A673 (cell line): ENCODE results near the gene CLPSL1. TPM values are rescaled to one million over a fixed set of nuclear protein-coding genes. Genes with fewer than 3 reads are reported as not detected.

Source experiments
- BruUV-seq: library from RNA; stranded (reverse); fragments of 400-500 nt; replicated peaks from 2 replicates; lab custom pipeline; 2021; lab: Mats Ljungman, UMichigan
- CTCF ChIA-PET: fragments of 300-600 bp; sonication (Branson Sonifier 250); formaldehyde crosslinking; loops from one replicate; lab custom pipeline; 2022; ENCODE audit warnings: antibody characterized with exemption; lab: Charles Lee
- POLR2A ChIA-PET: fragments of 300-600 bp; sonication (Branson Sonifier 250); formaldehyde crosslinking; loops from one replicate; lab custom pipeline; 2022; ENCODE audit warnings: antibody characterized with exemption; ENCODE audit not compliant: low non-redundant PET; lab: Charles Lee
- DNase-seq: peaks from one replicate; pipeline ENCODE4 v3.0.0-alpha.2; 2015; ENCODE audit warnings: low spot score
- H3K27ac ChIP-seq: fragments of 200-600 bp; sonication (generic); 2 replicates; pipeline ENCODE4 v1.5.1; 2016; ENCODE audit warnings: mixed run types, low read depth, mild to moderate bottlenecking, mixed read lengths, antibody characterized with exemption, low read length; ENCODE audit not compliant: poor library complexity, severe bottlenecking
- H3K27me3 ChIP-seq: fragments of 200-600 bp; sonication (generic); replicated peaks from 2 replicates; pipeline ENCODE4 v1.6.1; 2017; ENCODE audit warnings: mixed run types, low read depth, mild to moderate bottlenecking, mixed read lengths, antibody characterized with exemption, low read length; ENCODE audit not compliant: insufficient read depth, poor library complexity
- H3K36me3 ChIP-seq: fragments of 200-600 bp; sonication (generic); 2 replicates; pipeline ENCODE4 v1.6.1; 2016; ENCODE audit warnings: mixed run types, mild to moderate bottlenecking, mixed read lengths, antibody characterized with exemption, low read length; ENCODE audit not compliant: insufficient read depth, poor library complexity, severe bottlenecking
- H3K4me1 ChIP-seq: fragments of 200-600 bp; sonication (generic); 2 replicates; pipeline ENCODE4 v1.6.1; 2017; ENCODE audit warnings: mixed run types, mild to moderate bottlenecking, mixed read lengths, antibody characterized with exemption, low read length; ENCODE audit not compliant: insufficient read depth, poor library complexity, severe bottlenecking
- H3K4me3 ChIP-seq: fragments of 200-600 bp; sonication (generic); 2 replicates; pipeline ENCODE4 v1.5.1; 2016; ENCODE audit warnings: low read depth, mixed run types, mild to moderate bottlenecking, mixed read lengths, low read length; ENCODE audit not compliant: poor library complexity, severe bottlenecking
- H3K9me3 ChIP-seq: fragments of 200-600 bp; sonication (generic); 2 replicates; pipeline ENCODE4 v1.6.1; 2016; ENCODE audit warnings: mixed run types, low read depth, mild to moderate bottlenecking, mixed read lengths, antibody characterized with exemption, low read length; ENCODE audit not compliant: poor library complexity, severe bottlenecking
- EZH2 ChIP-seq: fragments of 200-600 bp; sonication (generic); IDR thresholded peaks from 2 replicates; pipeline ENCODE4 v1.6.1; 2017; ENCODE audit warnings: borderline replicate concordance, low read depth, mild to moderate bottlenecking, mixed read lengths, antibody characterized with exemption, low read length; ENCODE audit not compliant: poor library complexity, severe bottlenecking
- intact Hi-C: fragments of 100-400 bp; cut with micrococcal nuclease; formaldehyde crosslinking; loops from one replicate; pipeline ENCODE4 v1.10.0; 2022; ENCODE audit not compliant: unreplicated experiment
- total RNA-seq: library from RNA; stranded (reverse); gene quantifications from 2 replicates; pipeline ENCODE4 v1.2.3, GENCODE V29; 2021
- TF ChIP-seq, protein P1 (sequence below): fragments of 300-800, 200-600 bp; sonication (generic); conservative IDR thresholded peaks from 2 replicates; pipeline ENCODE4 v1.5.1; 2017; ENCODE audit warnings: low read depth, mild to moderate bottlenecking, antibody characterized with exemption, low read length, moderate library complexity, mixed read lengths

Gene CLPSL1
- total RNA-seq, 1 experiment from 2014 or later, result not detected

DNA sequence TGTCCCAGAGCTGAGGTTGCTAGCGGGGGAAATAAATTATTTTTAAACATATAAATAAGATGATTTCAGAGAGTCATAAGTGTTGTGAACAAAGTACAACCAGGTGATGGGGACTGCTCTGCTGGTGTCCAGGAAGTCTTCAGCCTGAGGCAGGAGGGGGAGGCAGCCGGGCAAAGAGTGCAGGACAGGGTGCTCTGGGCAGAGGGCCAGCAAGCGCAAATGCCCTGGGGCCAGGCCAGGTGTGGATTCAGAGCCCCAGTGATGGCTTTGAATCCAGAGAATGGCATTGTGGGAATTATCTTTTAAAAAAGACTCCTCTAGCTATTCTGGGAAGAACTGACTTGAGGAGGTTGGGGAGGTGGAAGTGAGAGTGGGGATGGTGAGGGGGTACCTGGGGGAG is 1.6 kb downstream of the CLPSL1 start:
- no peak for DNase-seq
- no peaks in the 10 kb centered on the region for H3K36me3 ChIP-seq
- no peak for TF ChIP-seq EZH2
- TF ChIP-seq, protein P1, sequence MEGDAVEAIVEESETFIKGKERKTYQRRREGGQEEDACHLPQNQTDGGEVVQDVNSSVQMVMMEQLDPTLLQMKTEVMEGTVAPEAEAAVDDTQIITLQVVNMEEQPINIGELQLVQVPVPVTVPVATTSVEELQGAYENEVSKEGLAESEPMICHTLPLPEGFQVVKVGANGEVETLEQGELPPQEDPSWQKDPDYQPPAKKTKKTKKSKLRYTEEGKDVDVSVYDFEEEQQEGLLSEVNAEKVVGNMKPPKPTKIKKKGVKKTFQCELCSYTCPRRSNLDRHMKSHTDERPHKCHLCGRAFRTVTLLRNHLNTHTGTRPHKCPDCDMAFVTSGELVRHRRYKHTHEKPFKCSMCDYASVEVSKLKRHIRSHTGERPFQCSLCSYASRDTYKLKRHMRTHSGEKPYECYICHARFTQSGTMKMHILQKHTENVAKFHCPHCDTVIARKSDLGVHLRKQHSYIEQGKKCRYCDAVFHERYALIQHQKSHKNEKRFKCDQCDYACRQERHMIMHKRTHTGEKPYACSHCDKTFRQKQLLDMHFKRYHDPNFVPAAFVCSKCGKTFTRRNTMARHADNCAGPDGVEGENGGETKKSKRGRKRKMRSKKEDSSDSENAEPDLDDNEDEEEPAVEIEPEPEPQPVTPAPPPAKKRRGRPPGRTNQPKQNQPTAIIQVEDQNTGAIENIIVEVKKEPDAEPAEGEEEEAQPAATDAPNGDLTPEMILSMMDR, result no peak
- ChIA-PET CTCF (interaction anchor here (0.7 kb wide), 1 partner anchor 262 kb away, joined by 3 read pairs; no protein-coding TSS in a partner anchor), POLR2A (no interaction called here)
- no peak overlapping the region for H3K27ac ChIP-seq
- no peaks in the 10 kb centered on the region for H3K9me3 ChIP-seq
- no peaks in the 10 kb centered on the region for H3K4me1 ChIP-seq
- intact Hi-C loops, result no loop called here
- no peak overlapping the region for H3K4me3 ChIP-seq
- H3K27me3 ChIP-seq, result peaks cover 15% of the 10 kb centered on the region
- BruUV-seq, result no TSS peak

DNA sequence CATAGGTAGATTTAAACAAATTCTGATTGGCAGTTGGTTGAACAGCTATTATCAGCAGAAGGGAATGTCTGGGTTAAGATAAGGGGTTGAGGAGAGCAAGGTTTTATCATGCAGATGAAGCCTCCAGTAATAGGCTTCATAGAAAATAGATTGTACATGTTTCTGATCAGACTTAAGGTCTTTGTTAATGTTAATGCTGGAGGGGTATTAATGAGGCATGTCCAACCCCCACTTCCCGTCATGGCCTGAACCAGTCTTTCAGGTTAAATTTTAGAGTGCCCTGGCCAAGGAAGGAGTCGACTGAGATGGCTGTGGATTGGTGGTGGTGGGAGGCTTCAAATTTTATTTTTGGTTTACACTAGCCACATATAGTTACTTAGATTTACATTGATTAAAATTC is 3.4 kb downstream of the CLPSL1 start:
- CTCF ChIA-PET, result no interaction called here
- intact Hi-C loops, result no loop called here
- H3K4me1 ChIP-seq, result no peaks in the 10 kb centered on the region
- H3K36me3 ChIP-seq, result no peaks in the 10 kb centered on the region
- no peaks in the 10 kb centered on the region for H3K9me3 ChIP-seq
- no peak for DNase-seq
- peaks cover 33% of the 10 kb centered on the region for H3K27me3 ChIP-seq
- no peak overlapping the region for H3K4me3 ChIP-seq
- POLR2A ChIA-PET, result no interaction called here
- TF ChIP-seq EZH2, result no peak
- TF ChIP-seq, protein P1, result no peak
- no TSS peak for BruUV-seq
- H3K27ac ChIP-seq, result no peak overlapping the region

DNA sequence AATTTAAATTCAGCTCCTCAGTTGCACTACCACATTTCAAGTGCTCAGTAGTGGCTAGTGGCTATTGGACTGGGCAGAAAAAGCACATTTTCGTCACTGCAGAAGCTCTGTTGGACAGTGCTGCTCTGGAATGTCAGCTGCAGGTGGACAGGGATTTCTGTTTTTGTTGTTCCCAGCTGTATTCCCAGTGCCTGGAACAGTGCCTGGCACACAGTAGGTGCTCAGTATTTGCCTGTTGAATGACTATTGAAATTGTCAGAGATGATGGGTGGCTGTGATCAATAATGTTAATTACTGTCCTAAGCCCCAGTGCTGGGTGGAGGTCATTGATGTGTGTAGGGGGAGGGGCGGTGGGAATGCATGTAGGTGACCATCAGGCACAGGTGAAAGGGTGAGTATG is 5.5 kb downstream of the CLPSL1 start:
- ChIA-PET CTCF (interaction anchor here (0.6 kb wide), 1 partner anchor 263 kb away, joined by 3 read pairs; no protein-coding TSS in a partner anchor), POLR2A (no interaction called here)
- TF ChIP-seq EZH2, result no peak
- TF ChIP-seq, protein P1, result no peak
- Histone ChIP-seq H3K4me1 (no peaks in the 10 kb centered on the region), H3K27me3 (peaks cover 35% of the 10 kb centered on the region), H3K36me3 (no peaks in the 10 kb centered on the region), H3K9me3 (no peaks in the 10 kb centered on the region), H3K27ac (no peak overlapping the region), H3K4me3 (no peak overlapping the region)
- BruUV-seq, result no TSS peak
- intact Hi-C loops, result no loop called here
- DNase-seq, result no peak
